HG02981 (cell line): Measurements from ENCODE around the gene GSE1.

Experiments used
- ATAC-seq: cut with Tn5 transposase; IDR thresholded peaks from one replicate; pipeline ENCODE4 v1.9.1; 2021; ENCODE audit warnings: mild to moderate bottlenecking, moderate library complexity; ENCODE audit not compliant: unreplicated experiment

The GSE1 gene

GRCh38 chr16:85658504-85659326, 45.6 kb downstream of the GSE1 start:
- ATAC-seq: no peak

- no peak for ATAC-seq
These were observed 46.2 kb downstream of the GSE1 start for GRCh38 chr16:85659336-85659735.

GRCh38 chr16:85659805-85660511, 46.8 kb downstream of the GSE1 start:
- ATAC-seq: no peak

- no peak for ATAC-seq
These were observed 48.0 kb downstream of the GSE1 start for GRCh38 chr16:85660843-85661739.

- ATAC-seq: no peak
These were observed 48.8 kb downstream of the GSE1 start for GRCh38 chr16:85661740-85662481.

- no peak for ATAC-seq
These were observed 49.3 kb downstream of the GSE1 start for GRCh38 chr16:85662482-85662812.

- no peak for ATAC-seq
These were observed 50.1 kb downstream of the GSE1 start for GRCh38 chr16:85662976-85663830.

GRCh38 chr16:85663891-85664321, 50.8 kb downstream of the GSE1 start:
- ATAC-seq: no peak

GRCh38 chr16:85664580-85665372, 51.7 kb downstream of the GSE1 start:
- ATAC-seq: no peak

GRCh38 chr16:85665373-85665740, 52.2 kb downstream of the GSE1 start:
- no peak for ATAC-seq

- ATAC-seq: no peak
These were observed 52.8 kb downstream of the GSE1 start for GRCh38 chr16:85665929-85666328.

GRCh38 chr16:85667261-85667660, 54.1 kb downstream of the GSE1 start:
- no peak for ATAC-seq

- no peak for ATAC-seq
These were observed 54.8 kb downstream of the GSE1 start for GRCh38 chr16:85667841-85668413.

GRCh38 chr16:85668676-85669424, 55.7 kb downstream of the GSE1 start:
- ATAC-seq: no peak

GRCh38 chr16:85670840-85671239, 57.7 kb downstream of the GSE1 start:
- ATAC-seq: no peak

- no peak for ATAC-seq
These were observed 60.7 kb downstream of the GSE1 start for GRCh38 chr16:85673529-85674417.

- ATAC-seq: no peak
These were observed 61.3 kb downstream of the GSE1 start for GRCh38 chr16:85674418-85674755.
